CD4-positive, alpha-beta memory T cell (primary cell): ENCODE results near the gene EEF1AKMT4. TPM values are rescaled to one million over a fixed set of nuclear protein-coding genes. Genes with fewer than 3 reads are reported as not detected.

ENCODE experiments used
- CTCF ChIA-PET: fragments of 350-600 bp; sonication (Branson Sonifier 250); formaldehyde crosslinking; loops from one replicate; lab custom pipeline; 2021; ENCODE audit warnings: inconsistent platforms; ENCODE audit not compliant: partially characterized antibody; lab: Charles Lee
- POLR2A ChIA-PET: fragments of 350-600 bp; sonication (Branson Sonifier 250); formaldehyde crosslinking; loops from one replicate; lab custom pipeline; 2021; ENCODE audit not compliant: partially characterized antibody; lab: Charles Lee
- DNase-seq, 5 donors: peaks; one replicate each; pipeline versions ENCODE4 v3.0.0 to v3.0.0-alpha.2; 2020 to 2022; ENCODE audit warnings: mixed read lengths in 1 of 5
- H3K27ac ChIP-seq: one replicate; pipeline ENCODE4 v1.7.0; 2013; ENCODE audit warnings: low read depth, low read length
- H3K27me3 ChIP-seq: 2 replicates; pipeline ENCODE4 v1.7.0; 2013; ENCODE audit warnings: mild to moderate bottlenecking, low read length, moderate library complexity; ENCODE audit not compliant: insufficient read depth
- H3K36me3 ChIP-seq: 2 replicates; pipeline ENCODE4 v1.7.0; 2013; ENCODE audit warnings: mild to moderate bottlenecking, low read length, moderate library complexity; ENCODE audit not compliant: insufficient read depth
- H3K4me1 ChIP-seq: 2 replicates; pipeline ENCODE4 v1.7.0; 2013; ENCODE audit warnings: mild to moderate bottlenecking, low read length, moderate library complexity; ENCODE audit not compliant: insufficient read depth
- H3K4me3 ChIP-seq, 2 donors: one replicate each; pipeline ENCODE4 v1.7.0; 2013; ENCODE audit warnings: low read length in 2 of 2, mild to moderate bottlenecking in 1 of 2
- H3K9me3 ChIP-seq, 2 donors: one replicate each; pipeline ENCODE4 v1.7.0; 2013; ENCODE audit warnings: low read length in 2 of 2, control low read depth in 1 of 2; ENCODE audit not compliant: control insufficient read depth in 1 of 2
- H3K27ac Mint-ChIP-seq, 7 donors: one replicate each; pipeline ENCODE4 v1.8.0; 2020 to 2021; ENCODE audit warnings: mixed read lengths in 7 of 7, mild to moderate bottlenecking in 6 of 7, inconsistent platforms in 3 of 7, moderate library complexity in 3 of 7
- H3K27me3 Mint-ChIP-seq, 2 donors: one replicate each; pipeline ENCODE4 v1.8.0; 2020 to 2021; ENCODE audit warnings: mixed read lengths in 2 of 2
- H3K36me3 Mint-ChIP-seq, 2 donors: one replicate each; pipeline ENCODE4 v1.8.0; 2020 to 2021; ENCODE audit warnings: mixed read lengths in 2 of 2, inconsistent platforms in 1 of 2, mild to moderate bottlenecking in 1 of 2
- H3K4me1 Mint-ChIP-seq, 4 donors: one replicate each; pipeline ENCODE4 v1.8.0; 2020 to 2021; ENCODE audit warnings: mixed read lengths in 4 of 4, mild to moderate bottlenecking in 1 of 4
- H3K4me3 Mint-ChIP-seq, 8 donors: one replicate each; pipeline ENCODE4 v1.8.0; 2020 to 2021; ENCODE audit warnings: mixed read lengths in 8 of 8, mild to moderate bottlenecking in 7 of 8, moderate library complexity in 6 of 8, inconsistent platforms in 3 of 8
- H3K9me3 Mint-ChIP-seq, 8 donors: one replicate each; pipeline ENCODE4 v1.8.0; 2020 to 2021; ENCODE audit warnings: mixed read lengths in 8 of 8, mild to moderate bottlenecking in 5 of 8, inconsistent platforms in 3 of 8, moderate library complexity in 1 of 8
- intact Hi-C: fragments of 100-400 bp; cut with micrococcal nuclease; formaldehyde crosslinking; loops from one replicate; pipeline ENCODE4 v1.15.1; 2023
- polyA plus RNA-seq, 2 donors: library from polyadenylated mRNA; unstranded; fragments of 300-500 nt; fragmentation: Illumina TruSeq; gene quantifications; one replicate each; pipeline ENCODE4 v1.2.3, GENCODE V29; 2021
- total RNA-seq, 2 experiments: library from RNA; stranded (reverse); gene quantifications; one replicate each; pipeline ENCODE4 v1.2.3, GENCODE V29; 2021

The EEF1AKMT4 gene
- total and polyA plus RNA-seq, 4 experiments from 2014 or later, result 1.7 to 4.6 (median 2.9) TPM

GRCh38 chr3:184230081-184230602 is 19.3 kb upstream of the EEF1AKMT4 start:
- CTCF ChIA-PET, result interaction anchor here (1.0 to 5.4 kb wide), 6 partner anchors 13 to 124 kb away, joined by 3 to 76 read pairs (median 3); partner anchors contain the start of gene EEF1AKMT4
- Mint-ChIP-seq H3K9me3 (peaks cover 0 to 2% (median 0%) of the 10 kb centered on the region in 8 donors), H3K27ac (no peak overlapping the region), H3K36me3 (no peaks in the 10 kb centered on the region), H3K4me3 (peak overlapping the region in 1 of 8 donors; percentile 73), H3K27me3 (peaks cover 43 to 45% of the 10 kb centered on the region in 2 donors), H3K4me1 (peaks cover 5 to 17% (median 7%) of the 10 kb centered on the region in 4 donors)
- H3K27me3 ChIP-seq, result peaks cover 40% of the 10 kb centered on the region
- H3K27ac ChIP-seq, result no peak overlapping the region
- H3K4me1 ChIP-seq, result peaks cover 11% of the 10 kb centered on the region
- DNase-seq, result no peak
- peak overlapping the region in 1 of 2 donors; percentile 51 for H3K4me3 ChIP-seq
- no peaks in the 10 kb centered on the region for H3K9me3 ChIP-seq
- H3K36me3 ChIP-seq, result no peaks in the 10 kb centered on the region
- POLR2A ChIA-PET, result interaction anchor here (1.2 kb wide), 1 partner anchor 20 kb away, joined by 4 read pairs; the partner anchor contains the start of gene EEF1AKMT4
- intact Hi-C loops, result no loop called here

DNA sequence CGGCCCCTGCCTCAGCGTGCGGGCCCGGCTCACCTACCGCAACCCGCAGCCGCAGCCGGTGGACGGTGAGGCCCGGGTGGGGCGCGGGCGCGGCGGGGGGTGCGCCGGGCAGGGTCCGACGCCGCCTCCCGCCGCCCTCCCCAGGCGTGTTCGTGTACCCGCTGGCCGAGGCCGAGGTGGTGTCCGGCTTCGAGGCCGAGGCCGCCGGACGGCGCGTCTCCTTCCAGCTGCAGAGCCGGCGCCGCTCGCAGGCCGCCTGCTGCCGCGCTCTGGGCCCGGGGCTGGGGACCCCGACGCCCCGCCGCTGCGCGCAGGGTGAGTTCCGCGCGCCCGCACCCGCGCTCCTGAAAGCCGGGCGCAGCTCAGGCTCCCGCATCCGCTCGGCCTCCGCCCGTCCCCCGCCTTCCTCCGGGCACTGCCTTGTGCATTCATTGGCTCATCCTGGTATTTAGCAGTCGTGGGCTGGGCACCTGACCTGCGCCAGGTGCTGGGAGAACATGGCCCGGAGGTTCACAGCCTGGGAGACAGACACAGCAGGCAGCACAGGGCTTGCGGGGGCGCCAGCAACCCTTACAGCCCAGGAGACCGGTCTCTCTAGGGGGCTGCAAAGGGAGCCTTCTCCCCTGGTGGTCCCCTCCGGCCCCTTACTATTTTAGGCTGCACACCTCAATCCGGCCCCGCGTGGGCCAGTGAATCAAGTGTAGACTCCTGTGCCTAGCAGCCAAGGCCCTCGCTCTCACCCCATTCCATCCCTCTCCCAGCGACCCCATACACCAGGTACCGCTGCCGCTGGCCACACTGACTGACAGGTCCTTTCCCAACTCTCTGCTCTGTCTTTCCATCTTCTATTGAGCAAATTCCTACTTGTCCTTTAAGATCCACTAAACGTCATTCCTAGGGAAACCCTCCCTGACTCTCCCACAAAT is 18.6 kb upstream of the EEF1AKMT4 start:
- no peak for DNase-seq
- H3K9me3 Mint-ChIP-seq, result peaks cover 0 to 2% (median 0%) of the 10 kb centered on the region in 8 donors

DNA sequence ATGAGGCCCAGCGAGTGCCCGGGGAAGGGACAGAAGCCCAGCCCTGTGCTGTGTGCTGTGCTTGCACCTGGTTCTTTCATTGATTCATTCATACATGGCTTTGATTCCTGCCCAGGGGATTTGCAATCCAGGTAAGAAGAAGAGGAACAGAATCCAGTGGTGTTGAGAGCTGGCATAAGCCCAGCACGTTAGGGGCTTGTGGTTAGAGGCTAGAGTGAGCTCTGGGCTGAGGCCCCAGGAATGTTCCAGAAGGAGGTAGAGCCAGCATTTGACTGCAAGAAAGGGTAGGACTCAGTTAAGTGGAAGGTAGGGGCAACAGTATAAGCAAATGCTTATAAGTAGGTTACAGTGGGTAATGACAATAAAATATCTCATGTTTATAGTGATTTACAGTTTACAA is 17.8 kb upstream of the EEF1AKMT4 start:
- Histone ChIP-seq H3K27ac (no peak overlapping the region), H3K27me3 (peaks cover 40% of the 10 kb centered on the region), H3K36me3 (no peaks in the 10 kb centered on the region), H3K4me3 (no peak overlapping the region), H3K9me3 (no peaks in the 10 kb centered on the region), H3K4me1 (peaks cover 11% of the 10 kb centered on the region)
- Mint-ChIP-seq H3K27ac (no peak overlapping the region), H3K36me3 (no peaks in the 10 kb centered on the region), H3K4me3 (peak overlapping the region; percentile 58 to 93 (median 81)), H3K27me3 (peaks cover 34 to 39% of the 10 kb centered on the region in 2 donors), H3K4me1 (peaks cover 5 to 17% (median 7%) of the 10 kb centered on the region in 4 donors), H3K9me3 (peaks cover 0 to 2% (median 0%) of the 10 kb centered on the region in 8 donors)
- ChIA-PET CTCF (interaction anchor here (1.1 kb wide), 2 partner anchors 10 to 18 kb away, joined by 3 read pairs; partner anchors contain the start of gene EEF1AKMT4), POLR2A (no interaction called here)
- intact Hi-C loops, result no loop called here
- DNase-seq, result no peak

More for the DNA sequence above, 18.6 kb upstream of the EEF1AKMT4 start:
- ChIA-PET POLR2A (interaction anchor here (1.2 kb wide), 1 partner anchor 19 kb away, joined by 4 read pairs; the partner anchor contains the start of gene EEF1AKMT4), CTCF (interaction anchor here (1.1 to 5.4 kb wide), 3 partner anchors 9 to 58 kb away, joined by 3 to 76 read pairs (median 3); partner anchors contain the start of gene EEF1AKMT4)
- Mint-ChIP-seq H3K27me3 (peaks cover 39 to 40% of the 10 kb centered on the region in 2 donors), H3K36me3 (no peaks in the 10 kb centered on the region), H3K4me1 (peaks cover 5 to 17% (median 7%) of the 10 kb centered on the region in 4 donors), H3K27ac (peak overlapping the region in 2 of 7 donors; percentile 64 to 73), H3K4me3 (peak overlapping the region; percentile 64 to 93 (median 81))
- Histone ChIP-seq H3K27me3 (peaks cover 40% of the 10 kb centered on the region), H3K27ac (no peak overlapping the region), H3K4me3 (peak overlapping the region in 1 of 2 donors; percentile 51), H3K4me1 (peaks cover 11% of the 10 kb centered on the region), H3K36me3 (no peaks in the 10 kb centered on the region), H3K9me3 (no peaks in the 10 kb centered on the region)
- intact Hi-C loops, result no loop called here

DNA sequence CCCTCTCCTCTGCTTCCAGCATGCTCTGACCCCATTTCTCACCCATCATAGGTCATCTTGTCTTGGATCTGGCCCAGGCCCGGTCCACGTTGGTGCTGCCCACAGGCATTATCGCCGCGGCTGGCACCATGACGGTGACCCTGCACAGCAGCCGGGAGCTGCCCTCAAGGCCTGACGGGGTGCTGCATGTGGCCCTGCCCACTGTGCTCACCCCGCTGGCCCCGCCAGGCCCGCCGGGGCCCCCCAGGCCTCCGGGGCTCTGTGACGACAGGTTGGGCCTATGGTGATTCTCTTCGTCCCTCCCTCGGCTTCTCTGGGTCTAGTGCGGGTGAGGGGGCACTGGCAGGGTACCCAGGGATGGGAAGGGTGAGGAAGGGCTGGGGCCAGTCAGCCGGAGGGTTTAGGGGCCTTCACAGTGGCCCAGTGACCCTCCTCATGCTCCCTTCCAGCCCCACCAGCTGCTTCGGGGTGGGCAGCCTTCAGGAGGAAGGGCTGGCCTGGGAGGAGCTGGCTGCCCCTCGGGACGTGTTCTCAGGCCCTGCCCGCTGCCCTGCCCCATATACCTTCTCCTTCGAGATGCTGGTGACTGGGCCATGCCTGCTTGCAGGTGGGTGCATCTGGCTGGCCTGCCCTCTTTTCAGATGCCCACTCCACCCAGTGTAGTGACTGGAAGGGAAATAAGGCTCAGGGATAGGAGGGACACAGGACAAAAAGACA is 16.2 kb upstream of the EEF1AKMT4 start:
- no peaks in the 10 kb centered on the region for H3K9me3 ChIP-seq
- DNase-seq, result no peak
- ChIA-PET CTCF (interaction anchor here (0.6 kb wide), 1 partner anchor 54 kb away, joined by 4 read pairs; no protein-coding TSS in a partner anchor), POLR2A (no interaction called here)
- Mint-ChIP-seq H3K4me1 (peaks cover 5 to 17% (median 7%) of the 10 kb centered on the region in 4 donors), H3K36me3 (no peaks in the 10 kb centered on the region), H3K9me3 (peaks cover 0 to 2% (median 0%) of the 10 kb centered on the region in 8 donors), H3K4me3 (no peak overlapping the region), H3K27me3 (peaks cover 27 to 32% of the 10 kb centered on the region in 2 donors), H3K27ac (no peak overlapping the region)
- H3K36me3 ChIP-seq, result no peaks in the 10 kb centered on the region
- intact Hi-C loops, result no loop called here
- no peak overlapping the region for H3K27ac ChIP-seq
- H3K4me3 ChIP-seq, result no peak overlapping the region
- H3K4me1 ChIP-seq, result peaks cover 11% of the 10 kb centered on the region
- H3K27me3 ChIP-seq, result peaks cover 35% of the 10 kb centered on the region

DNA sequence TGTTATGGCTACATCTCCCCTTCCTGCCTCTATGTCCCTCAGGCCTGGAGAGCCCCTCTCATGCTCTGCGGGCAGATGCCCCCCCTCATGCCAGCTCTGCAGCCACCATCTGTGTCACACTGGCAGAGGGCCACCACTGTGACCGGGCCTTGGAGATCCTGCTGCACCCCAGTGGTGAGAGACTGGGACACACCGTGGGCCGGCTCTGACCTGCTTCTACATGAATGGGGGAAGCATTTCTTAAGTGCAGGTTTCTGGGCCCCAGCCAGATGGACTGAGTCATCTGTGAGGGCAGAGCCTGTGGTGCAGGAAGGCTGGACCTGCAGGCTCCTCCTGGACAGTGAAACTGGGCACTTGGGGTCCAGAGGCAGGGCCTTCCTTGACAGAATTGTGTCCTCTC is 15.2 kb upstream of the EEF1AKMT4 start:
- Mint-ChIP-seq H3K27me3 (peaks cover 24 to 27% of the 10 kb centered on the region in 2 donors), H3K4me1 (peaks cover 5 to 10% (median 7%) of the 10 kb centered on the region in 4 donors), H3K9me3 (peaks cover 0 to 2% (median 0%) of the 10 kb centered on the region in 8 donors), H3K4me3 (no peak overlapping the region), H3K27ac (no peak overlapping the region), H3K36me3 (no peaks in the 10 kb centered on the region)
- no peak overlapping the region for H3K4me3 ChIP-seq
- H3K4me1 ChIP-seq, result peaks cover 11% of the 10 kb centered on the region
- intact Hi-C loops, result no loop called here
- peaks cover 28% of the 10 kb centered on the region for H3K27me3 ChIP-seq
- no peak overlapping the region for H3K27ac ChIP-seq
- H3K9me3 ChIP-seq, result no peaks in the 10 kb centered on the region
- H3K36me3 ChIP-seq, result no peaks in the 10 kb centered on the region
- POLR2A ChIA-PET, result no interaction called here
- CTCF ChIA-PET, result no interaction called here
- no peak for DNase-seq

- Mint-ChIP-seq H3K4me3 (no peak overlapping the region), H3K9me3 (peaks cover 0 to 2% (median 0%) of the 10 kb centered on the region in 8 donors), H3K27me3 (peaks cover 24 to 27% of the 10 kb centered on the region in 2 donors), H3K4me1 (peaks cover 5 to 10% (median 7%) of the 10 kb centered on the region in 4 donors), H3K27ac (no peak overlapping the region), H3K36me3 (no peaks in the 10 kb centered on the region)
- no peaks in the 10 kb centered on the region for H3K36me3 ChIP-seq
- POLR2A ChIA-PET, result no interaction called here
- no peak overlapping the region for H3K4me3 ChIP-seq
- CTCF ChIA-PET, result no interaction called here
- peaks cover 26% of the 10 kb centered on the region for H3K27me3 ChIP-seq
- no peak overlapping the region for H3K27ac ChIP-seq
- DNase-seq, result no peak
- H3K9me3 ChIP-seq, result no peaks in the 10 kb centered on the region
- peaks cover 11% of the 10 kb centered on the region for H3K4me1 ChIP-seq
- intact Hi-C loops, result no loop called here
Observed at GRCh38 chr3:184234671-184235380, 14.6 kb upstream of the EEF1AKMT4 start.
